Stimulated activated CD4-positive, alpha-beta T cell treated with anti-CD3 and anti-CD28 coated beads, Interleukin-2, amount 100 ng/mL, for 4 hours (primary cell): Measurements from ENCODE around the gene ITGB3.

ENCODE experiments used
- DNase-seq: peaks from one replicate; pipeline ENCODE4 v3.0.0-alpha.2; 2020; ENCODE audit warnings: low read depth

Gene ITGB3

GRCh38 chr17:47338026-47338425 lies 84.4 kb downstream of the ITGB3 start:
- no peak for DNase-seq

- no peak for DNase-seq
Measured at GRCh38 chr17:47352848-47353247, 99.2 kb downstream of the ITGB3 start.

- no peak for DNase-seq
Measured at GRCh38 chr17:47358652-47359051, 105.0 kb downstream of the ITGB3 start.
